Activated T-cell treated with anti-CD3 and anti-CD28 coated beads for 48 hours (primary cell): ENCODE measurements around the gene ADAMTS5.

Source experiments
- DNase-seq: peaks from one replicate; pipeline ENCODE4 v3.0.0-alpha.2; 2020; ENCODE audit warnings: low read depth

Gene ADAMTS5

DNA sequence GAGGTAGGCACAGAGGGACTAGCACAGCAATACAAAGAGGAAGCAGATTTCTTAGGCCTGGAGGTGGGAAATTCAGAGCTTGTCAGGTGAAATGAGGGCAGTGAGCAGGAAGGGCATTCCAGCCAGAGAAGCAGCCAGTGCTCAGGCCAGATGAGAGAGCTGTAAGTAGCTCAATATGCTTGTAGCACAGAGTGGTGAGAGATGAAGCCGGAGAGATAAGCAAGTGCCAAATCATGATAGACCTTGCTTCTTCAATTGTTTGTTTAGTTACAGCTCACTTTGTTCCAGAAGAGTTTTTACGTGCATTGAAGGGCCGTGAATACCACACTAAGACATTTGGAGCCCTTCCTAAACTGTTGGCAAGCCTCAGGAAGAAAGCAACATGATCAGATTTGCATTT, 79.6 kb downstream of the ADAMTS5 start:
- DNase-seq = no peak

DNA sequence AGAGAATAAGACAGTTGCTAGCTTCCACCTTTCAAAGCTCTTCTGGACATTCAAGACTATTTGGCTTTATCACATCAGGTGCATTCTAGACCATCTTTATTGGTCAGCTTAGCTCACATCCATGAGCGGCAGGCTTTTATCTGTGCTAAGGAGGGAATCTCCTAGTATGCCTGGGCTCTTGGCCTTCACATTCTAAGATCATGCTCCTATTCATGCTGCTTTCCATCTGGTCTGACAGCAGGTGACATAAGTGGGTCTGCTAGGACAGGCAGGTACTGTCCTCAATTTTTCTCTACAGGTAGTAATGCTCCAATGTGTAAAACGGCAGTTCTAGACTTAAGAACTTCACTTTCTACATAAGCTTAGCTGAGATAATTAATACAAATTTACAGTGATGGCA, 82.5 kb downstream of the ADAMTS5 start:
- no peak for DNase-seq

- no peak for DNase-seq
Observed at GRCh38 chr21:26883768-26884167, 83.1 kb downstream of the ADAMTS5 start.

DNA sequence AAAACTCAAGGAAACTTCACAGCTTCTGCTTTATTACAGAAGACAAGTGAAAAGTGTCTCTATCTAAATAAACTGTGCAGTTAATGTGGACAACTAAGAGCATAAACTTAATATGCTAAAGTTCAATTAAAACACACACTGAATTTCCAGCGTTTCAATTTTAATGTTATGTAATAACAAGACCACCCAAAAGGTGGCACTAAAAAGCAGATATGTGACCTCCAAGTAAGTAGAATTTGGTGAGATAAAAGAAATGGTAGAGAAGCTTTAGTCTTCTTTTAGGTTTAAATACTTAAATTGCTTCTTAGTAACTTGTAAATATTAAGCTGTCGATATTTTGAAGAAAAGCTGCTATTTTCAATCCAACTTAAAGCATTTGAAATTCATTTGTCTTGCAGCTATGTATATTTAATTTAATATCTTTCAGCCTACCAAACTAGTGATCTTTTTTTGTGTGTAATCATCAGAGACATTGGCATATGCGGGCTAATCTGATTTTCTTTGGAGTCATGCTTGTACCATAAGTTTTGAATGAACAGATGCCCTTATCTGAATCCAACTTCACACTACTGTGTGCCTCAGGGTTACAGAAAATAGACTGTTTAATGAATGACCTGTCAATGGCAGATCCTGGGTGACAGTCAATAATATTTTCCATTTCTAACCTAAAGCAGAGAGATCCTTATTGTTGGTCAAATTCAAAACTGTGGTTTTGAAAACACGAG, 85.2 kb downstream of the ADAMTS5 start:
- no peak for DNase-seq

DNA sequence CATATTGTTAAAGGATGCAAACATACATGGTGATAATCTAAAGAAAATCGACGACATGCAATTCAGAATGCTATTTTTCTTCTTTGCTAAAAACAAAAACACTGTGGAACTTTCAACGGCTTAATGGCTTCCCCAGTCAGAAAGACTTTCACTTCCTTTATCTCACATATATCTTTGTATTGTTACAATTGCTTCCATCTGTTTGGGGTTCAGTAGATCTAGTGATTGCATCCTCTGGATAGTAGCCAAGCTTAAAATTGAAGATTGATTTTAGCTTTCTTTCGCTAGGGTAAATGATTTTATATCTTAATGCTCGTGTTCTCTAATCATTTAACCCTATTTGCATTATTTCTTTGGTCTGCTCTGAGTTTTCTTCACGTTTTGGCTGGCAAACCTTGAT, 89.9 kb downstream of the ADAMTS5 start:
- no peak for DNase-seq

DNA sequence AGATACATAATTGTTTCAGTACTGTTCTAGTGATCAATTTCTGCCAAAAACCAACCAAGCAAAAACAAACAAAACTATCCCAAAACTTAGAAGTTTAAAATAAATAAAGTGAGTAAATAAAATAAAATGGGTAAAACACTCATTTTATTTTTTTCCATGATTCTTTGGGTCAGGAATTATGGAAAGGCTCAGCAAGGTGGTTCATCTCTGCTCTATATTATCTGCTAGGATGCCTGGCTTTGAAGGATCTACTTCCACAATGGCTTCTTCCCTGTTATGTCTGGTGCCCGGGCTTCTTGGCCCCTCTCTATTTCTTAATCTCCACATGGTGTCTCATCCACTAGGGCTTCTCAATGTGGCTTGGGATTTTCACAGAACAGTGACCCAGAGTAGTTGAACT, 92.5 kb downstream of the ADAMTS5 start:
- DNase-seq = no peak
